Panc1 (cell line): Measurements from ENCODE around the gene BBIP1. TPM values are rescaled to one million over a fixed set of nuclear protein-coding genes. Genes with fewer than 3 reads are reported as not detected.

ENCODE experiments used
- ATAC-seq: fragments of 200-7000 bp; cut with Tn5 transposase; 2 replicates; pipeline ENCODE4 v1.9.1; 2020; ENCODE audit warnings: mild to moderate bottlenecking, moderate library complexity
- BruUV-seq: library from RNA; stranded (reverse); fragments of 400-500 nt; replicated peaks from 2 replicates; lab custom pipeline; 2021; lab: Mats Ljungman, UMichigan
- CTCF ChIA-PET: fragments of 300-600 bp; sonication (Branson Sonifier 250); formaldehyde crosslinking; loops from one replicate; lab custom pipeline; 2022; ENCODE audit warnings: antibody characterized with exemption; lab: Charles Lee
- POLR2A ChIA-PET: fragments of 300-600 bp; sonication (Branson Sonifier 250); formaldehyde crosslinking; loops from one replicate; lab custom pipeline; 2022; ENCODE audit warnings: antibody characterized with exemption; lab: Charles Lee
- DNase-seq: peaks from one replicate; pipeline ENCODE4 v3.0.0-alpha.2; 2010; ENCODE audit warnings: low read depth, low spot score
- H3K27ac ChIP-seq: 2 replicates; pipeline ENCODE4 v1.5.1; 2011; ENCODE audit warnings: mild to moderate bottlenecking, low read length, inconsistent platforms
- H3K27me3 ChIP-seq: fragments of 200-500 bp; sonication (Bioruptor generic); 2 replicates; pipeline ENCODE4 v1.6.0; 2014; ENCODE audit warnings: low read length, inconsistent platforms; ENCODE audit not compliant: control insufficient read depth, insufficient read depth
- H3K36me3 ChIP-seq: fragments of 200-500 bp; sonication (Bioruptor generic); 2 replicates; pipeline ENCODE4 v1.5.1; 2014; ENCODE audit warnings: inconsistent platforms, mild to moderate bottlenecking, low read length, moderate library complexity; ENCODE audit not compliant: control insufficient read depth, insufficient read depth
- H3K4me1 ChIP-seq: 2 replicates; pipeline ENCODE4 v1.5.1; 2011; ENCODE audit warnings: inconsistent platforms, mild to moderate bottlenecking, low read length, moderate library complexity; ENCODE audit not compliant: control insufficient read depth, insufficient read depth
- H3K4me3 ChIP-seq, 2 experiments: 2 replicates each; pipeline ENCODE4 v1.5.1; 2011 to 2012; ENCODE audit warnings: low read depth in 2 of 2, low read length in 2 of 2, mild to moderate bottlenecking in 2 of 2, inconsistent platforms in 1 of 2, moderate library complexity in 1 of 2
- H3K9me3 ChIP-seq: fragments of 200-500 bp; sonication (Bioruptor generic); 2 replicates; pipeline ENCODE4 v1.5.1; 2014; ENCODE audit warnings: low read depth, mild to moderate bottlenecking, inconsistent platforms, low read length, moderate library complexity; ENCODE audit not compliant: control insufficient read depth, insufficient read depth
- CTCF ChIP-seq: fragments of 450-650 bp; IDR thresholded peaks from 2 replicates; pipeline ENCODE4 v1.5.1; 2017; ENCODE audit warnings: mild to moderate bottlenecking
- POLR2AphosphoS5 ChIP-seq: IDR thresholded peaks from 2 replicates; pipeline ENCODE4 v1.6.1; 2012; ENCODE audit warnings: mild to moderate bottlenecking, low read depth, low read length, moderate library complexity
- REST ChIP-seq, 2 experiments: IDR thresholded peaks; 2 replicates each; pipeline ENCODE4 v1.6.1; 2011 to 2012; ENCODE audit warnings: low read depth in 2 of 2, control low read depth in 1 of 2, low read length in 1 of 2, mild to moderate bottlenecking in 1 of 2, moderate library complexity in 1 of 2; ENCODE audit not compliant: insufficient read depth in 1 of 2
- SIN3A ChIP-seq: IDR thresholded peaks from 2 replicates; pipeline ENCODE4 v1.6.1; 2012; ENCODE audit warnings: low read depth, mild to moderate bottlenecking, low read length, moderate library complexity, borderline replicate concordance; ENCODE audit not compliant: insufficient read depth
- TCF7L2 ChIP-seq: IDR thresholded peaks from 2 replicates; pipeline ENCODE4 v1.6.1; 2011; ENCODE audit warnings: mild to moderate bottlenecking, low read depth, low read length, inconsistent platforms
- in situ Hi-C: cut with HindIII; loops from 2 replicates; pipeline ENCODE4 v1.10.0; 2016; ENCODE audit warnings: low sequenced_read_pairs, low pct_unique_long_range_greater_than_20kb
- intact Hi-C: fragments of 100-400 bp; cut with micrococcal nuclease; formaldehyde crosslinking; loops from one replicate; pipeline ENCODE4 v1.10.0; 2022; ENCODE audit not compliant: unreplicated experiment
- total RNA-seq: library from RNA; stranded (reverse); gene quantifications from one replicate; pipeline ENCODE4 v1.2.1, GENCODE V29; 2021; ENCODE audit not compliant: unreplicated experiment

BBIP1 gene
- total RNA-seq, 1 experiment from 2014 or later = 55.2 TPM

GRCh38 chr10:110903280-110904278 lies 15.4 kb downstream of the BBIP1 start:
- H3K27ac ChIP-seq = no peak overlapping the region
- ChIA-PET CTCF (no interaction called here), POLR2A (interaction anchor here (0.6 kb wide), 1 partner anchor 15 kb away, joined by 4 read pairs; no protein-coding TSS in a partner anchor)

More at GRCh38 chr10:110903280-110904278, 15.4 kb downstream of the BBIP1 start:
- peaks cover 6% of the 10 kb centered on the region for H3K36me3 ChIP-seq
- no TSS peak for BruUV-seq
- no peak for DNase-seq
- H3K27me3 ChIP-seq = no peaks in the 10 kb centered on the region
- H3K9me3 ChIP-seq = no peaks in the 10 kb centered on the region
- no peak overlapping the region for H3K4me3 ChIP-seq
- no peak for ATAC-seq
- H3K4me1 ChIP-seq = no peaks in the 10 kb centered on the region
- in situ Hi-C loops (no loop called here), intact Hi-C loops (no loop called here)
- TF ChIP-seq TCF7L2 = no peak
- TF ChIP-seq SIN3A = no peak
- no peak; the same call in 1 of the 2 replicates for TF ChIP-seq CTCF
- no peak for TF ChIP-seq POLR2AphosphoS5
- no peak for TF ChIP-seq REST (IDR thresholded peaks at IDR 0.05; ENCODE audit: insufficient read depth in 1 of 2, low read depth in 2 of 2, low read length in 1 of 2)
